ENCODE results near the gene MRPS2. TPM values are rescaled to one million over a fixed set of nuclear protein-coding genes. Genes with fewer than 3 reads are reported as not detected.
"Not testable (repeated sequence)": the region's sequence is repeated elsewhere in the genome, so short reads cannot be mapped to it uniquely, and the experiment has no call there.

MRPS2 gene
- 18.1 TPM for total RNA-seq
- 10 to 100 TPM; 47.1 to 56.7 (median 53.5) TPM for polyA plus RNA-seq

- ATAC-seq (ENCODE audit: low read depth in 2 of 2): peak; percentile 95 to 96
- Histone ChIP-seq H3K36me3 (ENCODE audit: control insufficient read depth, insufficient read depth, low read length) (peaks cover 23% of the 10 kb centered on the region), H3K4me3 (ENCODE audit: low read depth, low read length) (peak within 1 kb of the TSS; percentile 81), H3K27me3 (ENCODE audit: control insufficient read depth, insufficient read depth, low read length) (no peaks in the 10 kb centered on the region), H3K9me3 (ENCODE audit: control insufficient read depth in 2 of 2, low read length in 2 of 2) (no peaks in the 10 kb centered on the region), H3K4me1 (ENCODE audit: control insufficient read depth, insufficient read depth, low read length, poor library complexity, severe bottlenecking) (peaks cover 28% of the 10 kb centered on the region), H3K27ac (ENCODE audit: insufficient read depth, low read length, poor library complexity, severe bottlenecking) (peak within 1 kb of the TSS; percentile 47)
- peak; percentile 73 to 89 (median 82) for DNase-seq
- Mint-ChIP-seq H3K27ac (peak within 1 kb of the TSS; percentile 69 to 89 (median 84)), H3K27me3 (peaks cover 5% of the 10 kb centered on the region), H3K9me3 (no peaks in the 10 kb centered on the region), H3K4me3 (peak within 1 kb of the TSS; percentile 88 to 98 (median 90)), H3K4me1 (peaks cover 0 to 32% (median 13%) of the 10 kb centered on the region in 4 donors), H3K36me3 (peaks cover 13% of the 10 kb centered on the region)
Observed at GRCh38 chr9:135500525-135501260, at the start of gene MRPS2. Gene MRPS2 (plus strand): TSS chr9:135500682. CDS start chr9:135500711, 29 bp downstream.

- Mint-ChIP-seq H3K27ac (no peak overlapping the region), H3K4me3 (no peak overlapping the region), H3K4me1 (peaks cover 0 to 4% (median under 1%) of the 10 kb centered on the region in 4 donors), H3K36me3 (no peaks in the 10 kb centered on the region), H3K9me3 (no peaks in the 10 kb centered on the region), H3K27me3 (peaks cover 25% of the 10 kb centered on the region)
- H3K36me3 ChIP-seq (ENCODE audit: control insufficient read depth, insufficient read depth, low read length): no peaks in the 10 kb centered on the region
- no peaks in the 10 kb centered on the region for H3K4me1 ChIP-seq (ENCODE audit: control insufficient read depth, insufficient read depth, low read length, poor library complexity, severe bottlenecking)
- H3K27ac ChIP-seq (ENCODE audit: insufficient read depth, low read length, poor library complexity, severe bottlenecking): no peak overlapping the region
- no peaks in the 10 kb centered on the region for H3K9me3 ChIP-seq (ENCODE audit: control insufficient read depth in 2 of 2, low read length in 2 of 2)
- H3K27me3 ChIP-seq (ENCODE audit: control insufficient read depth, insufficient read depth, low read length): peaks cover 2% of the 10 kb centered on the region
- DNase-seq (no peak), ATAC-seq (ENCODE audit: low read depth in 2 of 2) (no peak)
- no peak overlapping the region for H3K4me3 ChIP-seq (ENCODE audit: low read depth, low read length)
Observed at GRCh38 chr9:135450956-135451355, 49.5 kb upstream of the MRPS2 start.

GRCh38 chr9:135451909-135452308 is 48.6 kb upstream of the MRPS2 start:
- H3K9me3 ChIP-seq (ENCODE audit: control insufficient read depth in 2 of 2, low read length in 2 of 2); H3K27ac Mint-ChIP-seq; H3K4me1 ChIP-seq (ENCODE audit: control insufficient read depth, insufficient read depth, low read length, poor library complexity, severe bottlenecking); H3K36me3 ChIP-seq (ENCODE audit: control insufficient read depth, insufficient read depth, low read length); H3K9me3 Mint-ChIP-seq; H3K27ac ChIP-seq (ENCODE audit: insufficient read depth, low read length, poor library complexity, severe bottlenecking); H3K4me3 ChIP-seq (ENCODE audit: low read depth, low read length); H3K27me3 ChIP-seq (ENCODE audit: control insufficient read depth, insufficient read depth, low read length); DNase-seq; H3K36me3 Mint-ChIP-seq; H3K4me1 Mint-ChIP-seq; H3K4me3 Mint-ChIP-seq; ATAC-seq (ENCODE audit: low read depth in 2 of 2): not testable (repeated sequence)
- H3K27me3 Mint-ChIP-seq: peaks cover 26% of the 10 kb centered on the region

- Mint-ChIP-seq H3K36me3 (peaks cover 3% of the 10 kb centered on the region), H3K27me3 (peaks cover 28% of the 10 kb centered on the region), H3K9me3 (peaks cover 0 to 3% (median 0%) of the 10 kb centered on the region in 7 donors), H3K4me1 (no peaks in the 10 kb centered on the region), H3K4me3 (no peak overlapping the region), H3K27ac (no peak overlapping the region)
- ATAC-seq (ENCODE audit: low read depth in 2 of 2) (no peak), DNase-seq (no peak)
- no peak overlapping the region for H3K4me3 ChIP-seq (ENCODE audit: low read depth, low read length)
- no peaks in the 10 kb centered on the region for H3K9me3 ChIP-seq (ENCODE audit: control insufficient read depth in 2 of 2, low read length in 2 of 2)
- peaks cover 2% of the 10 kb centered on the region for H3K27me3 ChIP-seq (ENCODE audit: control insufficient read depth, insufficient read depth, low read length)
- H3K36me3 ChIP-seq (ENCODE audit: control insufficient read depth, insufficient read depth, low read length): no peaks in the 10 kb centered on the region
- no peaks in the 10 kb centered on the region for H3K4me1 ChIP-seq (ENCODE audit: control insufficient read depth, insufficient read depth, low read length, poor library complexity, severe bottlenecking)
- no peak overlapping the region for H3K27ac ChIP-seq (ENCODE audit: insufficient read depth, low read length, poor library complexity, severe bottlenecking)
Observed at GRCh38 chr9:135454737-135455136, 45.7 kb upstream of the MRPS2 start.

- no peak overlapping the region for H3K27ac ChIP-seq (ENCODE audit: insufficient read depth, low read length, poor library complexity, severe bottlenecking)
- peaks cover 32% of the 10 kb centered on the region for H3K27me3 Mint-ChIP-seq
- H3K9me3 Mint-ChIP-seq: peaks cover 0 to 3% (median 0%) of the 10 kb centered on the region in 7 donors
Observed at GRCh38 chr9:135455401-135456030, 45.0 kb upstream of the MRPS2 start.

GRCh38 chr9:135456436-135457104 is 43.9 kb upstream of the MRPS2 start:
- no peak overlapping the region for H3K4me3 ChIP-seq (ENCODE audit: low read depth, low read length)
- Mint-ChIP-seq H3K36me3 (peaks cover 3% of the 10 kb centered on the region), H3K27ac (no peak overlapping the region), H3K9me3 (peaks cover 0 to 3% (median 0%) of the 10 kb centered on the region in 7 donors), H3K4me3 (no peak overlapping the region), H3K27me3 (peaks cover 35% of the 10 kb centered on the region), H3K4me1 (no peaks in the 10 kb centered on the region)
- no peaks in the 10 kb centered on the region for H3K4me1 ChIP-seq (ENCODE audit: control insufficient read depth, insufficient read depth, low read length, poor library complexity, severe bottlenecking)
- no peak overlapping the region for H3K27ac ChIP-seq (ENCODE audit: insufficient read depth, low read length, poor library complexity, severe bottlenecking)
- no peaks in the 10 kb centered on the region for H3K36me3 ChIP-seq (ENCODE audit: control insufficient read depth, insufficient read depth, low read length)
- H3K27me3 ChIP-seq (ENCODE audit: control insufficient read depth, insufficient read depth, low read length): peaks cover 2% of the 10 kb centered on the region
- no peaks in the 10 kb centered on the region for H3K9me3 ChIP-seq (ENCODE audit: control insufficient read depth in 2 of 2, low read length in 2 of 2)
- ATAC-seq (ENCODE audit: low read depth in 2 of 2) (no peak), DNase-seq (no peak)

More at GRCh38 chr9:135455401-135456030, 45.0 kb upstream of the MRPS2 start:
- Histone ChIP-seq H3K27me3 (ENCODE audit: control insufficient read depth, insufficient read depth, low read length) (peaks cover 2% of the 10 kb centered on the region), H3K4me1 (ENCODE audit: control insufficient read depth, insufficient read depth, low read length, poor library complexity, severe bottlenecking) (no peaks in the 10 kb centered on the region), H3K9me3 (ENCODE audit: control insufficient read depth in 2 of 2, low read length in 2 of 2) (no peaks in the 10 kb centered on the region), H3K36me3 (ENCODE audit: control insufficient read depth, insufficient read depth, low read length) (no peaks in the 10 kb centered on the region), H3K4me3 (ENCODE audit: low read depth, low read length) (no peak overlapping the region)
- Mint-ChIP-seq H3K36me3 (peaks cover 3% of the 10 kb centered on the region), H3K4me3 (no peak overlapping the region), H3K27ac (no peak overlapping the region), H3K4me1 (no peaks in the 10 kb centered on the region)
- ATAC-seq (ENCODE audit: low read depth in 2 of 2) (no peak), DNase-seq (no peak)

- H3K4me1 ChIP-seq (ENCODE audit: control insufficient read depth, insufficient read depth, low read length, poor library complexity, severe bottlenecking); H3K9me3 ChIP-seq (ENCODE audit: control insufficient read depth in 2 of 2, low read length in 2 of 2): not testable (repeated sequence)
Observed at GRCh38 chr9:135458478-135458877, 42.0 kb upstream of the MRPS2 start.

More at GRCh38 chr9:135458478-135458877, 42.0 kb upstream of the MRPS2 start:
- H3K9me3 Mint-ChIP-seq; H3K4me1 Mint-ChIP-seq; ATAC-seq (ENCODE audit: low read depth in 2 of 2); H3K4me3 Mint-ChIP-seq; H3K36me3 ChIP-seq (ENCODE audit: control insufficient read depth, insufficient read depth, low read length); H3K36me3 Mint-ChIP-seq; DNase-seq; H3K4me3 ChIP-seq (ENCODE audit: low read depth, low read length); H3K27me3 ChIP-seq (ENCODE audit: control insufficient read depth, insufficient read depth, low read length); H3K27ac ChIP-seq (ENCODE audit: insufficient read depth, low read length, poor library complexity, severe bottlenecking): not testable (repeated sequence)
- peaks cover 29% of the 10 kb centered on the region for H3K27me3 Mint-ChIP-seq
- H3K27ac Mint-ChIP-seq: peak overlapping the region in 1 of 3 donors; percentile 60

Measured in CD4-positive, CD25-positive, alpha-beta regulatory T cell (primary cell).